Cardiac muscle cell (in vitro differentiated cells and primary cell): ENCODE data around the gene HDAC4. TPM values are rescaled to one million over a fixed set of nuclear protein-coding genes. Genes with fewer than 3 reads are reported as not detected.

Experiments
- DNase-seq, 2 donors: peaks; one replicate each; pipeline versions ENCODE4 v3.0.0 to v3.0.0-alpha.2; 2010 to 2017; ENCODE audit warnings: low read depth in 1 of 2, low spot score in 1 of 2
- H3K27ac ChIP-seq: fragments of 200-600 bp; sonication (generic); 2 replicates; pipeline ENCODE4 v1.5.1; 2016
- H3K27me3 ChIP-seq: fragments of 200-600 bp; sonication (generic); 2 replicates; pipeline ENCODE4 v1.6.0; 2016; ENCODE audit warnings: control low read depth
- H3K36me3 ChIP-seq: fragments of 200-600 bp; sonication (generic); 2 replicates; pipeline ENCODE4 v1.5.1; 2016; ENCODE audit warnings: control low read depth
- H3K4me1 ChIP-seq: fragments of 200-600 bp; sonication (generic); 2 replicates; pipeline ENCODE4 v1.8.1; 2017; ENCODE audit warnings: low read depth, mild to moderate bottlenecking, mixed run types
- H3K4me3 ChIP-seq: fragments of 200-600 bp; sonication (generic); 2 replicates; pipeline ENCODE4 v1.5.1; 2016; ENCODE audit warnings: mild to moderate bottlenecking
- H3K9me3 ChIP-seq: fragments of 200-600 bp; sonication (generic); 2 replicates; pipeline ENCODE4 v1.5.1; 2017; ENCODE audit warnings: low read depth, mild to moderate bottlenecking, control low read depth
- CTCF ChIP-seq: IDR thresholded peaks from 2 replicates; pipeline ENCODE4 v1.5.1; 2012; ENCODE audit warnings: low read depth, mild to moderate bottlenecking, low read length
- polyA plus RNA-seq: library from polyadenylated mRNA; unstranded; fragments of >200 nt; fragmentation: Nextera tagmentation; extraction: Ambion mirVana; gene quantifications from 2 replicates; pipeline ENCODE4 v1.2.1, GENCODE V29; 2016
- total RNA-seq: library from RNA; depleted of rRNA; stranded (reverse); fragments of >200 nt; gene quantifications from 2 replicates; pipeline ENCODE4 v1.2.3, GENCODE V29; 2016

Gene HDAC4
- total and polyA plus RNA-seq, 2 experiments from 2014 or later, result 7.0 to 41.6 TPM

- DNase-seq, result no peak
- H3K4me1 ChIP-seq, result peaks cover 28% of the 10 kb centered on the region
- no peaks in the 10 kb centered on the region for H3K27me3 ChIP-seq
- no peak overlapping the region for H3K27ac ChIP-seq
- no peaks in the 10 kb centered on the region for H3K36me3 ChIP-seq
- H3K9me3 ChIP-seq, result no peaks in the 10 kb centered on the region
- H3K4me3 ChIP-seq, result no peak overlapping the region
- TF ChIP-seq CTCF, result no peak
These were observed 107.7 kb downstream of the HDAC4 start for GRCh38 chr2:239292959-239293774.

GRCh38 chr2:239292531-239292930 lies 108.3 kb downstream of the HDAC4 start:
- TF ChIP-seq CTCF, result no peak
- Histone ChIP-seq H3K4me3 (no peak overlapping the region), H3K4me1 (peaks cover 34% of the 10 kb centered on the region), H3K27ac (no peak overlapping the region), H3K27me3 (no peaks in the 10 kb centered on the region), H3K36me3 (no peaks in the 10 kb centered on the region), H3K9me3 (no peaks in the 10 kb centered on the region)
- no peak for DNase-seq

- Histone ChIP-seq H3K27ac (peak overlapping the region; percentile 15), H3K4me1 (peaks cover 34% of the 10 kb centered on the region), H3K36me3 (no peaks in the 10 kb centered on the region), H3K9me3 (no peaks in the 10 kb centered on the region), H3K27me3 (no peaks in the 10 kb centered on the region), H3K4me3 (no peak overlapping the region)
- DNase-seq, result no peak
- TF ChIP-seq CTCF, result no peak
These were observed 109.1 kb downstream of the HDAC4 start for GRCh38 chr2:239291475-239292350.

- Histone ChIP-seq H3K27me3 (no peaks in the 10 kb centered on the region), H3K4me3 (no peak overlapping the region), H3K9me3 (no peaks in the 10 kb centered on the region), H3K27ac (peak overlapping the region; percentile 15), H3K36me3 (no peaks in the 10 kb centered on the region), H3K4me1 (peaks cover 29% of the 10 kb centered on the region)
- DNase-seq, result peak in 1 of 2 donors; percentile 32
- no peak for TF ChIP-seq CTCF
These were observed 110.0 kb downstream of the HDAC4 start for GRCh38 chr2:239290618-239291474.

- no peaks in the 10 kb centered on the region for H3K9me3 ChIP-seq
- peaks cover 26% of the 10 kb centered on the region for H3K4me1 ChIP-seq
- no peaks in the 10 kb centered on the region for H3K36me3 ChIP-seq
- no peaks in the 10 kb centered on the region for H3K27me3 ChIP-seq
- no peak overlapping the region for H3K4me3 ChIP-seq
- DNase-seq, result no peak
- no peak overlapping the region for H3K27ac ChIP-seq
- no peak for TF ChIP-seq CTCF
These were observed 111.3 kb downstream of the HDAC4 start for GRCh38 chr2:239289545-239289944.
